Measurements from ENCODE around the gene FGF10. TPM values are rescaled to one million over a fixed set of nuclear protein-coding genes. Genes with fewer than 3 reads are reported as not detected.

FGF10 gene
- total and polyA plus RNA-seq, 4 donors, result 0.50 to 11.3 (median 10.0) TPM; not detected in 1

GRCh38 chr5:44365345-44365744, 23.9 kb downstream of the FGF10 start:
- H3K36me3 ChIP-seq (ENCODE audit: control insufficient read depth in 1 of 2, insufficient read depth in 2 of 2, low read length in 1 of 2), result no peaks in the 10 kb centered on the region
- ATAC-seq (ENCODE audit: low FRiP score) (no peak), DNase-seq (no peak)
- H3K9me3 ChIP-seq (ENCODE audit: control insufficient read depth, low read length), result no peaks in the 10 kb centered on the region
- no peaks in the 10 kb centered on the region for H3K4me1 ChIP-seq (ENCODE audit: control insufficient read depth in 1 of 2, insufficient read depth in 2 of 2, low read length in 2 of 2)
- intact Hi-C loops (cut with DNase I), result no loop called here
- H3K27ac ChIP-seq (ENCODE audit: low read depth in 1 of 2, low read length in 2 of 2), result no peak overlapping the region
- WGBS, 2 donors, result 39 to 40% methylated on average over 2 of the region's 2 CpGs
- no peaks in the 10 kb centered on the region for H3K27me3 ChIP-seq (ENCODE audit: control insufficient read depth in 1 of 2, insufficient read depth in 2 of 2, low read length in 1 of 2)
- H3K4me3 ChIP-seq (ENCODE audit: low read length in 2 of 2), result no peak overlapping the region

- Histone ChIP-seq H3K27me3 (ENCODE audit: control insufficient read depth in 1 of 2, insufficient read depth in 2 of 2, low read length in 1 of 2) (no peaks in the 10 kb centered on the region), H3K9me3 (ENCODE audit: control insufficient read depth, low read length) (no peaks in the 10 kb centered on the region), H3K27ac (ENCODE audit: low read depth in 1 of 2, low read length in 2 of 2) (no peak overlapping the region), H3K4me3 (ENCODE audit: low read length in 2 of 2) (no peak overlapping the region), H3K36me3 (ENCODE audit: control insufficient read depth in 1 of 2, insufficient read depth in 2 of 2, low read length in 1 of 2) (no peaks in the 10 kb centered on the region), H3K4me1 (ENCODE audit: control insufficient read depth in 1 of 2, insufficient read depth in 2 of 2, low read length in 2 of 2) (no peaks in the 10 kb centered on the region)
- no peak for DNase-seq
- ATAC-seq (ENCODE audit: low FRiP score), result no peak
- WGBS, 2 donors, result 86 to 94% methylated on average over 2 of the region's 2 CpGs
- intact Hi-C loops (cut with DNase I), result no loop called here
Observed at GRCh38 chr5:44364097-44364496, 25.1 kb downstream of the FGF10 start.

GRCh38 chr5:44361342-44362001, 27.7 kb downstream of the FGF10 start:
- 92 to 93% methylated on average over 1 of the region's 1 CpG for WGBS, 2 donors
- DNase-seq (no peak), ATAC-seq (ENCODE audit: low FRiP score) (no peak)
- H3K36me3 ChIP-seq (ENCODE audit: control insufficient read depth in 1 of 2, insufficient read depth in 2 of 2, low read length in 1 of 2), result no peaks in the 10 kb centered on the region
- H3K4me3 ChIP-seq (ENCODE audit: low read length in 2 of 2), result no peak overlapping the region
- intact Hi-C loops (cut with DNase I), result no loop called here
- H3K9me3 ChIP-seq (ENCODE audit: control insufficient read depth, low read length), result no peaks in the 10 kb centered on the region
- H3K4me1 ChIP-seq (ENCODE audit: control insufficient read depth in 1 of 2, insufficient read depth in 2 of 2, low read length in 2 of 2), result no peaks in the 10 kb centered on the region
- H3K27me3 ChIP-seq (ENCODE audit: control insufficient read depth in 1 of 2, insufficient read depth in 2 of 2, low read length in 1 of 2), result peaks cover 0 to 1% of the 10 kb centered on the region in 2 donors
- no peak overlapping the region for H3K27ac ChIP-seq (ENCODE audit: low read depth in 1 of 2, low read length in 2 of 2)

DNA sequence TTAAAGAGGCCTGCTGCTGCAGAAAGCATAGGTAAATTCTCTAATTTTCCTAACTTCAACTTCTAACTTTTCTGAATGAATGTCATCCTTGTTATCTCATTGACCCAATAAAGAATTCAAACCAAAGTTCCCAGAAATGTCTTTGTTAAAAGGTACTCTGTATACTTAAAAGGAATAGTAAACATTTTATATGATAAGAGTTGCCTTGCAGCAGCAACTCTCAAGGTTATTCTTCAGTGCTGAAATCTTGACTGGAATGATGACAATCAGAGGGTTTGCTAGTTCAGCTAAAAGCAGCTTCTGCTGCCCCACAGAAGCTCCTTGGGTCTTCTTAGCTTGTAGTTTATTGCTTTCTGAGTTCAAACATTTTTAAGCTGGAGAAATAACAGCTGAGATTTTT, 28.3 kb downstream of the FGF10 start:
- H3K9me3 ChIP-seq (ENCODE audit: control insufficient read depth, low read length), result no peaks in the 10 kb centered on the region
- no peaks in the 10 kb centered on the region for H3K36me3 ChIP-seq (ENCODE audit: control insufficient read depth in 1 of 2, insufficient read depth in 2 of 2, low read length in 1 of 2)
- peaks cover 0 to 1% of the 10 kb centered on the region in 2 donors for H3K27me3 ChIP-seq (ENCODE audit: control insufficient read depth in 1 of 2, insufficient read depth in 2 of 2, low read length in 1 of 2)
- DNase-seq, result no peak
- ATAC-seq (ENCODE audit: low FRiP score), result no peak
- no peaks in the 10 kb centered on the region for H3K4me1 ChIP-seq (ENCODE audit: control insufficient read depth in 1 of 2, insufficient read depth in 2 of 2, low read length in 2 of 2)
- H3K4me3 ChIP-seq (ENCODE audit: low read length in 2 of 2), result no peak overlapping the region
- intact Hi-C loops (cut with DNase I), result no loop called here
- H3K27ac ChIP-seq (ENCODE audit: low read depth in 1 of 2, low read length in 2 of 2), result no peak overlapping the region

DNA sequence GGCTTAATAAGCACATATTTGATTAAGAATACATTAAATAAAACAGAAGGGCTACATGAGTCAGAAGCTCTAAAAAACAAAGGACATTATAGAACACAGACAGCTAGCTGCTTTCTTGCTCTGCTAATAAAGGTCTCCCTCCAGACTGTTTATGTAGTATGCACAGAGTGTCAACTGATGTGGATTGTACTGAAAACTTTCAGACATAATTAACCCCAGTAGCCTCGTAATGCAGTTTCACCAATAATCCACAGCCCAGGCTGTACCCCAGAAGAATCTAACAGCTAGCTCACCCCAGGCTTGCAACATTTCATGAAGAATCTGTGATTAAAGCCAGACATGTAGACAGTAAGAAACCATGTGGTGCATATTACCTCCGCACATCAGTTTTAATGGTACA, 30.8 kb downstream of the FGF10 start:
- H3K9me3 ChIP-seq (ENCODE audit: control insufficient read depth, low read length), result no peaks in the 10 kb centered on the region
- peaks cover 0 to 1% of the 10 kb centered on the region in 2 donors for H3K27me3 ChIP-seq (ENCODE audit: control insufficient read depth in 1 of 2, insufficient read depth in 2 of 2, low read length in 1 of 2)
- no peak for DNase-seq
- 94 to 95% methylated on average over 2 of the region's 2 CpGs for WGBS, 2 donors
- no peaks in the 10 kb centered on the region for H3K36me3 ChIP-seq (ENCODE audit: control insufficient read depth in 1 of 2, insufficient read depth in 2 of 2, low read length in 1 of 2)
- no peak overlapping the region for H3K4me3 ChIP-seq (ENCODE audit: low read length in 2 of 2)
- no peak overlapping the region for H3K27ac ChIP-seq (ENCODE audit: low read depth in 1 of 2, low read length in 2 of 2)
- intact Hi-C loops (cut with DNase I), result no loop called here
- no peak for ATAC-seq (ENCODE audit: low FRiP score)
- H3K4me1 ChIP-seq (ENCODE audit: control insufficient read depth in 1 of 2, insufficient read depth in 2 of 2, low read length in 2 of 2), result no peaks in the 10 kb centered on the region

DNA sequence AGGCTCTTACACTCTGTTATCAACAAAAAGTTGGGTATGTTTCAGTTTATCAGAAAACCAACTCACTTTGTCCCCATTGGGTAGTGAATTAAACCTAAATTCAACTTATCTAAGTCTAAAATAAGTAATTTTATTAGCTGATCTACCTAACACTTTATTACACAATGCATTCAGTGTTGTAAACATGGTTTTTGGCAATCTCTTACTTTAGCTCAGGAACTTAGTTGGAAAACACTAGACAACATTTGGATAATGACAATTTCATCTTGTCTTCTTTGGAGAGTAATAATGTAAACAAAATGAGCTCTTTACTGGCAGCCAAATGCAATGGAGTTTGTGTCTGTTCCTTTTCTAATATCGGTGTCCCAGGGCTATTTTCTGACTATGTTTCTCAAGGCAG, 33.0 kb downstream of the FGF10 start:
- Histone ChIP-seq H3K27me3 (ENCODE audit: control insufficient read depth in 1 of 2, insufficient read depth in 2 of 2, low read length in 1 of 2) (peaks cover 0 to 1% of the 10 kb centered on the region in 2 donors), H3K36me3 (ENCODE audit: control insufficient read depth in 1 of 2, insufficient read depth in 2 of 2, low read length in 1 of 2) (no peaks in the 10 kb centered on the region), H3K27ac (ENCODE audit: low read depth in 1 of 2, low read length in 2 of 2) (no peak overlapping the region), H3K4me1 (ENCODE audit: control insufficient read depth in 1 of 2, insufficient read depth in 2 of 2, low read length in 2 of 2) (no peaks in the 10 kb centered on the region), H3K9me3 (ENCODE audit: control insufficient read depth, low read length) (no peaks in the 10 kb centered on the region), H3K4me3 (ENCODE audit: low read length in 2 of 2) (no peak overlapping the region)
- 78 to 84% methylated on average over 1 of the region's 1 CpG for WGBS, 2 donors
- intact Hi-C loops (cut with DNase I), result no loop called here
- ATAC-seq (ENCODE audit: low FRiP score) (no peak), DNase-seq (no peak)

GRCh38 chr5:44345871-44346270, 43.3 kb downstream of the FGF10 start:
- H3K9me3 ChIP-seq (ENCODE audit: control insufficient read depth, low read length), result no peaks in the 10 kb centered on the region
- DNase-seq, result no peak
- no peaks in the 10 kb centered on the region for H3K36me3 ChIP-seq (ENCODE audit: control insufficient read depth in 1 of 2, insufficient read depth in 2 of 2, low read length in 1 of 2)
- ATAC-seq (ENCODE audit: low FRiP score), result no peak
- no peak overlapping the region for H3K27ac ChIP-seq (ENCODE audit: low read depth in 1 of 2, low read length in 2 of 2)
- intact Hi-C loops (cut with DNase I), result no loop called here
- H3K27me3 ChIP-seq (ENCODE audit: control insufficient read depth in 1 of 2, insufficient read depth in 2 of 2, low read length in 1 of 2), result no peaks in the 10 kb centered on the region
- H3K4me3 ChIP-seq (ENCODE audit: low read length in 2 of 2), result no peak overlapping the region
- 57 to 66% methylated on average over 2 of the region's 2 CpGs for WGBS, 2 donors
- no peaks in the 10 kb centered on the region for H3K4me1 ChIP-seq (ENCODE audit: control insufficient read depth in 1 of 2, insufficient read depth in 2 of 2, low read length in 2 of 2)

DNA sequence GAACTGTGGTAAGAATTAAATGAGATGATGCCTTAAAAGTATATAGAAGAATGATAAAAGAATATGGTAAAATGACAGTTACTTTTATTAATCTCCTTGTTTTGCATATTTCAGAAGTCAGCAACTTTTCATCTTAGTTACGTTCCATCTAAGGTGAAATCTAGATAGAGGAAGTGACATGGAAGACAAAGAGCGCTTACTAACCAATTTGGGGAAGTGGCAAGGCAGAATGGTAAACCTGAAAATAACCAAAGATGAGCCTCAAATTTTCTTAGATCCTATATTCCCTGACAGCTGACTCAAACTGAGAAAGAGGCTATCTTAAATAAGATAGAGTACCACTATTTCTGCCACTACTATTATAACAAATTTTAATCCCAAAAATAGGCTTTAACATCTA, 52.5 kb downstream of the FGF10 start:
- ATAC-seq (ENCODE audit: low FRiP score), result no peak
- H3K27ac ChIP-seq (ENCODE audit: low read depth in 1 of 2, low read length in 2 of 2), result no peak overlapping the region
- intact Hi-C loops (cut with DNase I), result loop anchor here (10.0 kb wide), 2 partner anchors 602 to 702 kb away; no protein-coding TSS in a partner anchor
- H3K36me3 ChIP-seq (ENCODE audit: control insufficient read depth in 1 of 2, insufficient read depth in 2 of 2, low read length in 1 of 2), result no peaks in the 10 kb centered on the region
- WGBS, 2 donors, result 91 to 93% methylated on average over 2 of the region's 2 CpGs
- DNase-seq, result no peak
- H3K27me3 ChIP-seq (ENCODE audit: control insufficient read depth in 1 of 2, insufficient read depth in 2 of 2, low read length in 1 of 2), result peaks cover 0 to 2% of the 10 kb centered on the region in 2 donors
- H3K4me1 ChIP-seq (ENCODE audit: control insufficient read depth in 1 of 2, insufficient read depth in 2 of 2, low read length in 2 of 2), result no peaks in the 10 kb centered on the region
- no peaks in the 10 kb centered on the region for H3K9me3 ChIP-seq (ENCODE audit: control insufficient read depth, low read length)
- H3K4me3 ChIP-seq (ENCODE audit: low read length in 2 of 2), result no peak overlapping the region

- Histone ChIP-seq H3K4me1 (ENCODE audit: control insufficient read depth in 1 of 2, insufficient read depth in 2 of 2, low read length in 2 of 2) (no peaks in the 10 kb centered on the region), H3K4me3 (ENCODE audit: low read length in 2 of 2) (no peak overlapping the region), H3K36me3 (ENCODE audit: control insufficient read depth in 1 of 2, insufficient read depth in 2 of 2, low read length in 1 of 2) (no peaks in the 10 kb centered on the region), H3K27me3 (ENCODE audit: control insufficient read depth in 1 of 2, insufficient read depth in 2 of 2, low read length in 1 of 2) (peaks cover 0 to 2% of the 10 kb centered on the region in 2 donors), H3K27ac (ENCODE audit: low read depth in 1 of 2, low read length in 2 of 2) (no peak overlapping the region), H3K9me3 (ENCODE audit: control insufficient read depth, low read length) (no peaks in the 10 kb centered on the region)
- ATAC-seq (ENCODE audit: low FRiP score), result no peak
- WGBS, 2 donors, result 89 to 91% methylated on average over 1 of the region's 1 CpG
- intact Hi-C loops (cut with DNase I), result loop anchor here (10.0 kb wide), 2 partner anchors 600 to 700 kb away; no protein-coding TSS in a partner anchor
- no peak for DNase-seq
Observed at GRCh38 chr5:44334622-44335021, 54.6 kb downstream of the FGF10 start.
